WERI-Rb-1 (cell line): ENCODE measurements around the gene FSTL4.
A peak's percentile ranks its signal among the peaks of the same experiment; 100 is the strongest.

Experiments used
- DNase-seq: peaks from one replicate; pipeline ENCODE4 v3.0.0-alpha.2; 2020
- H3K27ac ChIP-seq: fragments of 250-450 bp; sonication (Bioruptor Pico); 2 replicates; pipeline ENCODE4 v1.5.1; 2020; ENCODE audit warnings: mild to moderate bottlenecking, moderate library complexity
- H3K27me3 ChIP-seq: fragments of 250-450 bp; sonication (Bioruptor Pico); 2 replicates; pipeline ENCODE4 v1.5.1; 2021; ENCODE audit warnings: mild to moderate bottlenecking, low read depth, moderate library complexity; ENCODE audit not compliant: insufficient read depth, severe bottlenecking
- H3K36me3 ChIP-seq: fragments of 250-450 bp; sonication (Bioruptor Pico); 2 replicates; pipeline ENCODE4 v1.5.1; 2020; ENCODE audit warnings: mild to moderate bottlenecking, moderate library complexity
- H3K4me3 ChIP-seq: 2 replicates; pipeline ENCODE4 v1.5.1; 2011; ENCODE audit warnings: low read depth, mild to moderate bottlenecking, control low read depth, low read length
- H3K9me3 ChIP-seq: fragments of 250-450 bp; sonication (Bioruptor Pico); 2 replicates; pipeline ENCODE4 v1.5.1; 2021; ENCODE audit warnings: mild to moderate bottlenecking, moderate library complexity; ENCODE audit not compliant: severe bottlenecking
- TF ChIP-seq, protein P1 (sequence below): IDR thresholded peaks from 2 replicates; pipeline ENCODE4 v1.5.1; 2011; ENCODE audit warnings: low read depth, mild to moderate bottlenecking, control low read depth, inconsistent platforms, low read length

Gene FSTL4

GRCh38 chr5:133307275-133307674 is 305.1 kb downstream of the FSTL4 start:
- no peak overlapping the region for H3K27ac ChIP-seq
- no peaks in the 10 kb centered on the region for H3K36me3 ChIP-seq
- no peaks in the 10 kb centered on the region for H3K27me3 ChIP-seq
- TF ChIP-seq, protein P1, sequence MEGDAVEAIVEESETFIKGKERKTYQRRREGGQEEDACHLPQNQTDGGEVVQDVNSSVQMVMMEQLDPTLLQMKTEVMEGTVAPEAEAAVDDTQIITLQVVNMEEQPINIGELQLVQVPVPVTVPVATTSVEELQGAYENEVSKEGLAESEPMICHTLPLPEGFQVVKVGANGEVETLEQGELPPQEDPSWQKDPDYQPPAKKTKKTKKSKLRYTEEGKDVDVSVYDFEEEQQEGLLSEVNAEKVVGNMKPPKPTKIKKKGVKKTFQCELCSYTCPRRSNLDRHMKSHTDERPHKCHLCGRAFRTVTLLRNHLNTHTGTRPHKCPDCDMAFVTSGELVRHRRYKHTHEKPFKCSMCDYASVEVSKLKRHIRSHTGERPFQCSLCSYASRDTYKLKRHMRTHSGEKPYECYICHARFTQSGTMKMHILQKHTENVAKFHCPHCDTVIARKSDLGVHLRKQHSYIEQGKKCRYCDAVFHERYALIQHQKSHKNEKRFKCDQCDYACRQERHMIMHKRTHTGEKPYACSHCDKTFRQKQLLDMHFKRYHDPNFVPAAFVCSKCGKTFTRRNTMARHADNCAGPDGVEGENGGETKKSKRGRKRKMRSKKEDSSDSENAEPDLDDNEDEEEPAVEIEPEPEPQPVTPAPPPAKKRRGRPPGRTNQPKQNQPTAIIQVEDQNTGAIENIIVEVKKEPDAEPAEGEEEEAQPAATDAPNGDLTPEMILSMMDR: no peak
- no peak for DNase-seq
- H3K9me3 ChIP-seq: no peaks in the 10 kb centered on the region
- no peak overlapping the region for H3K4me3 ChIP-seq

DNA sequence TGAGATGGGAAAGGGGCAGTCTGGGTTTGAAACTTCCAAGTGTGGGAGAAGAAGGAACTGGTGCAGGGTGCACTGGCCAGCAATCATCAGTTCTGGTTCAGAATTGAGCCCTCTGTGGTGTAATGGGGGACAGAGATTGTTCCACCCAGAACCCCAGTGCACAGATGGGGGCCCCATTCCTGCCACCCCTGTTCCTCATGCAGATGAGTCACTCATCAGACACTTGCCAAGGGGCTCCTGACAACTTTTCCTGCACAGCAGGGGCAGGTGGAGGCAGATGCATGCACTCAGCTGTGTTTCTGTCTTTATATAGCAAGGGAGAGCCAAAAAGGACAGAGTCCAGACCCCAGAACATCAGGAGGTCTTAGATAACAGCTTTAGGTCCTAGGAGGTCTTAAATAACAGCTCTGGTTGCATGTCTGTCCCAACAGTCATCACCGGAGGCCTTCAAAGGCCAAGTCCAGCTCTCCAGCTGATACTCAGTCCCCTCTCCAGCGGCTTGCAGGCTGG is 307.6 kb downstream of the FSTL4 start:
- TF ChIP-seq, protein P1: no peak
- no peak overlapping the region for H3K27ac ChIP-seq
- H3K9me3 ChIP-seq: no peaks in the 10 kb centered on the region
- no peak overlapping the region for H3K4me3 ChIP-seq
- no peaks in the 10 kb centered on the region for H3K36me3 ChIP-seq
- H3K27me3 ChIP-seq: no peaks in the 10 kb centered on the region
- DNase-seq: no peak

DNA sequence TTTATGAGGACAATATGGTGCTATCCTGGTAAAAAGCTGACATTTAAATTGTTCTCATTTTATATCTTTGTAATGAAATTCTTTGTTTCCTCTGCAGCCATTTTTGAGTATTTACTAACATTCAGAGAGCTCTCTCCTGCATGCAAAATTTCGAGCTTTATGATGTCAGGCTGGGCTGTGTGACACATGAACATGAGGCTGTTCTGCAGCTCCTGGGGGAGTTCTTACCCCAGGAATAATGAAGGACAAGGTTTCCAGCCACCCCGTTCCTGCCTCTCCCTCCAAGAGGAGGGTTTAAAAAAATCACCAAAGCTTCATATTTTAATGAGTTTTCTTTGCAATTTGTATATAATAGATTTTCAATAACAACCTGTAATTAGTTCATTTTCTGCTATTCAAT is 308.2 kb downstream of the FSTL4 start:
- TF ChIP-seq, protein P1: no peak
- H3K9me3 ChIP-seq: no peaks in the 10 kb centered on the region
- H3K36me3 ChIP-seq: no peaks in the 10 kb centered on the region
- no peak overlapping the region for H3K4me3 ChIP-seq
- no peak for DNase-seq
- no peak overlapping the region for H3K27ac ChIP-seq
- no peaks in the 10 kb centered on the region for H3K27me3 ChIP-seq

- H3K27me3 ChIP-seq: no peaks in the 10 kb centered on the region
- H3K27ac ChIP-seq: no peak overlapping the region
- H3K4me3 ChIP-seq: no peak overlapping the region
- no peaks in the 10 kb centered on the region for H3K36me3 ChIP-seq
- TF ChIP-seq, protein P1: no peak
- no peaks in the 10 kb centered on the region for H3K9me3 ChIP-seq
- no peak for DNase-seq
Observed at GRCh38 chr5:133303298-133303697, 309.0 kb downstream of the FSTL4 start.

GRCh38 chr5:133299728-133300127 is 312.6 kb downstream of the FSTL4 start:
- TF ChIP-seq, protein P1: no peak
- Histone ChIP-seq H3K27me3 (no peaks in the 10 kb centered on the region), H3K36me3 (no peaks in the 10 kb centered on the region), H3K4me3 (no peak overlapping the region), H3K27ac (no peak overlapping the region), H3K9me3 (no peaks in the 10 kb centered on the region)
- DNase-seq: no peak

- no peak overlapping the region for H3K27ac ChIP-seq
- peak; percentile 66 for DNase-seq
- H3K4me3 ChIP-seq: no peak overlapping the region
- no peaks in the 10 kb centered on the region for H3K36me3 ChIP-seq
- no peaks in the 10 kb centered on the region for H3K27me3 ChIP-seq
- no peaks in the 10 kb centered on the region for H3K9me3 ChIP-seq
- TF ChIP-seq, protein P1: no peak
Observed at GRCh38 chr5:133299021-133299420, 313.3 kb downstream of the FSTL4 start.
